Testis (tissue), 2 donors: Measurements from ENCODE around the gene CCSAP.

ENCODE experiments used
- CTCF ChIP-seq, 3 experiments: fragments of 450-650 bp in 2 of 3; fragments of 200-600 bp in 1 of 3; sonication (generic) in 1 of 3; IDR thresholded peaks; one replicate each; pipeline ENCODE4 v1.5.1; 2016 to 2019; ENCODE audit warnings: antibody characterized with exemption in 3 of 3, mild to moderate bottlenecking in 2 of 3, moderate library complexity in 1 of 3
- POLR2A ChIP-seq: fragments of 450-650 bp; IDR thresholded peaks from one replicate; pipeline ENCODE4 v1.6.1; 2017; ENCODE audit warnings: antibody characterized with exemption, mild to moderate bottlenecking, moderate library complexity

DNA sequence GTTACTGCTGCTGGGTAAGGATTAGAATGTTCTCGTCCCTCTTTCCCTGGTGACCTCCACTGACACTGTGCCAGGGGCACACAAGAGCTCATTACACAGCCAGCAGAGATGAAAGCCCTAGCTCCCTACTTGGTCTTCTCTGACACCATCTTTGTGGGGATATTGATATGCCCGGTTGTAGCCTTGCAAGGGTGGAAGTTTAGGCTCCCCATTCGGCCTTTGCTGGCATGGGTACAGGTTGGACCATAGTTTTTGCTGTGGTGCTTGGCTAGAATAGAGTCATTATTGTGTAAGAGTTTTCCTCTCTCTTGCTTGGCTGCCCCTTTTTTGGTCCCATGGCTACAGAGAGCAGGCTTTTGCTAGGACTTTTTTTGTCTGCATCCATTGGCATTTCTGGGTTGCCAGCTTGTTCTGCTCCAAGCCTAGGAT is 59.6 kb downstream of the CCSAP start:
- TF ChIP-seq POLR2A (no peak), CTCF (IDR thresholded peaks at IDR 0.05) (no peak)
